WTC11 (cell line): ENCODE data around the gene PCDHB15. TPM values are rescaled to one million over a fixed set of nuclear protein-coding genes. Genes with fewer than 3 reads are reported as not detected.

Source experiments
- ATAC-seq: fragments of 200-7000 bp; cut with Tn5 transposase; 2 replicates; pipeline ENCODE4 v1.10.0; 2021; ENCODE audit warnings: mild to moderate bottlenecking, moderate library complexity
- CTCF ChIA-PET: fragments of 300-600 bp; sonication (Branson Sonifier 250); formaldehyde crosslinking; loops from one replicate; lab custom pipeline; 2021; ENCODE audit warnings: antibody characterized with exemption; lab: Charles Lee
- POLR2A ChIA-PET: fragments of 350-600 bp; sonication (Branson Sonifier 250); formaldehyde crosslinking; loops from one replicate; lab custom pipeline; 2021; ENCODE audit warnings: antibody characterized with exemption; lab: Charles Lee
- DNase-seq: peaks from one replicate; pipeline ENCODE4 v3.0.0; 2021; ENCODE audit warnings: low spot score
- H3K27ac Mint-ChIP-seq: 2 replicates; pipeline ENCODE4 v1.8.0; 2021; ENCODE audit warnings: mixed read lengths
- H3K27me3 Mint-ChIP-seq: 2 replicates; pipeline ENCODE4 v1.8.0; 2021; ENCODE audit warnings: low read depth, mild to moderate bottlenecking, moderate library complexity, mixed read lengths
- H3K36me3 Mint-ChIP-seq: 2 replicates; pipeline ENCODE4 v1.8.0; 2021; ENCODE audit warnings: mixed read lengths
- H3K4me1 Mint-ChIP-seq: 2 replicates; pipeline ENCODE4 v1.8.0; 2022; ENCODE audit warnings: mixed read lengths
- H3K4me3 Mint-ChIP-seq: 2 replicates; pipeline ENCODE4 v1.8.0; 2021; ENCODE audit warnings: mild to moderate bottlenecking, moderate library complexity, mixed read lengths
- H3K9me3 Mint-ChIP-seq: 2 replicates; pipeline ENCODE4 v1.8.0; 2021; ENCODE audit warnings: mixed read lengths
- ATF1 ChIP-seq: sonication (generic); formaldehyde crosslinking; IDR thresholded peaks from 2 replicates; pipeline ENCODE4 v1.8.1; 2023; ENCODE audit warnings: mild to moderate bottlenecking, moderate library complexity, missing genetic modification reagents
- E2F4 ChIP-seq: sonication (generic); formaldehyde crosslinking; IDR thresholded peaks from 2 replicates; pipeline ENCODE4 v1.8.1; 2022; ENCODE audit warnings: low read depth, mild to moderate bottlenecking, moderate library complexity, missing genetic modification reagents, borderline replicate concordance
- E2F5 ChIP-seq: sonication (generic); formaldehyde crosslinking; IDR thresholded peaks from 2 replicates; pipeline ENCODE4 v1.8.1; 2022; ENCODE audit warnings: mild to moderate bottlenecking, moderate library complexity, missing genetic modification reagents
- EMX1 ChIP-seq: fragments of 250-450 bp; sonication (Bioruptor Pico); IDR thresholded peaks from 2 replicates; pipeline ENCODE4 v1.8.0; 2021; ENCODE audit warnings: mild to moderate bottlenecking
- GRHL2 ChIP-seq: fragments of 250-450 bp; sonication (Bioruptor Pico); IDR thresholded peaks from 2 replicates; pipeline ENCODE4 v1.8.0; 2022; ENCODE audit warnings: mild to moderate bottlenecking, moderate library complexity; ENCODE audit not compliant: insufficient replicate concordance, severe bottlenecking
- IRF2 ChIP-seq: sonication (generic); formaldehyde crosslinking; IDR thresholded peaks from 2 replicates; pipeline ENCODE4 v1.8.0; 2022; ENCODE audit warnings: low read depth, missing genetic modification reagents, borderline replicate concordance
- SMAD4 ChIP-seq: sonication (generic); formaldehyde crosslinking; IDR thresholded peaks from 2 replicates; pipeline ENCODE4 v1.8.0; 2022; ENCODE audit warnings: mild to moderate bottlenecking, missing genetic modification reagents
- TEAD1 ChIP-seq: sonication (generic); formaldehyde crosslinking; IDR thresholded peaks from 2 replicates; pipeline ENCODE4 v1.8.0; 2022; ENCODE audit warnings: mild to moderate bottlenecking, missing genetic modification reagents
- TP53 ChIP-seq: sonication (generic); formaldehyde crosslinking; IDR thresholded peaks from 2 replicates; pipeline ENCODE4 v1.8.1; 2023; ENCODE audit warnings: mild to moderate bottlenecking, missing genetic modification reagents
- ZNF138 ChIP-seq: sonication (generic); formaldehyde crosslinking; conservative IDR thresholded peaks from 2 replicates; pipeline ENCODE4 v1.8.1; 2022; ENCODE audit warnings: mild to moderate bottlenecking, moderate library complexity, missing genetic modification reagents
- total RNA-seq: library from RNA; stranded (reverse); gene quantifications from 3 replicates; pipeline ENCODE4 v1.2.3, GENCODE V29; 2021
- TF ChIP-seq, protein P1 (sequence below): sonication (generic); formaldehyde crosslinking; IDR thresholded peaks from 2 replicates; pipeline ENCODE4 v1.8.0; 2022; ENCODE audit warnings: mild to moderate bottlenecking, missing genetic modification reagents
- TF ChIP-seq, protein P2 (sequence below): sonication (generic); formaldehyde crosslinking; IDR thresholded peaks from 2 replicates; pipeline ENCODE4 v1.8.0; 2023; ENCODE audit warnings: missing genetic modification reagents
- TF ChIP-seq, protein P3 (sequence below): fragments of 250-450 bp; sonication (Bioruptor Pico); IDR thresholded peaks from 2 replicates; pipeline ENCODE4 v1.9.0; 2021; ENCODE audit warnings: mild to moderate bottlenecking, borderline replicate concordance

Gene PCDHB15
- total RNA-seq, 1 experiment from 2014 or later: 8.4 TPM

DNA sequence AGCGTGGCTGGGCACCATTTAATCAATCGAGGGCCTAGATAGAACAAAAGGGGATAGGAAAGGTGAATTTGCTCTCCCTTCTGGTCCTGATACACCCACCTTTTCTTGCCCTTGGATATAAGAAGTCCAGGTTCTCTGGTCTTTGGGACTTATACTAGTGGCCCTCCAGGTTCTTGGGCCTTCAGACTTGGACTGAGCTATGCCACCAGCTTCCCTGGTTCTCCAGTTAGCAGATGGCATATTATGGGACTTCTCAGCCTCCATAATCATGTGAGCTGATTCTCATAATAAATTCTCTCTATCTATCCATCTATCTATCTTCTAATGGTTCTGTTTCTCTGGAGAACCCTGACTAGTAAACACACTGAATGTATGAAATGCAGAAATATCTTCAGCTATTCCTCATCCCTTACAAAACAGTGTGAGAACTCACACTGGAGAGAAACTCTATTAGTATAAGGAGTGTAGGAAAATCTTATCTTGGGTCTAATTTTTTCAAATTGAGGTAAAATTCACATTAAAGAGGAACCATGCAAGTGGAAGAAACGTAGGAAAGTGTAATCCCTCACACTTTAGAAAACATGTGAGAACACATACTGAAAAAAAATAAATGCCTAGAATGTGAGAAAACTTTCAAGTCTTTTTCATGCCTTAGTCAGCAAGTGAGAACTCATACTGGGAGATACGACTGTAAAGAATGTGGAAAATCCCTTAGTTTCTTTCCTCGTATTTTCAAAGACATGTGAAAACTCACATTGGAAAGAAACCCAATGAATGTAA is 15.5 kb downstream of the PCDHB15 start:
- ChIA-PET POLR2A (no interaction called here), CTCF (no interaction called here)
- no peak overlapping the region for H3K27ac Mint-ChIP-seq
- peaks cover 11% of the 10 kb centered on the region for H3K27me3 Mint-ChIP-seq
- DNase-seq (no peak), ATAC-seq (no peak)
- peaks cover 78% of the 10 kb centered on the region for H3K36me3 Mint-ChIP-seq
- H3K4me1 Mint-ChIP-seq: no peaks in the 10 kb centered on the region
- peaks cover 89% of the 10 kb centered on the region for H3K9me3 Mint-ChIP-seq
- TF ChIP-seq, protein P1, sequence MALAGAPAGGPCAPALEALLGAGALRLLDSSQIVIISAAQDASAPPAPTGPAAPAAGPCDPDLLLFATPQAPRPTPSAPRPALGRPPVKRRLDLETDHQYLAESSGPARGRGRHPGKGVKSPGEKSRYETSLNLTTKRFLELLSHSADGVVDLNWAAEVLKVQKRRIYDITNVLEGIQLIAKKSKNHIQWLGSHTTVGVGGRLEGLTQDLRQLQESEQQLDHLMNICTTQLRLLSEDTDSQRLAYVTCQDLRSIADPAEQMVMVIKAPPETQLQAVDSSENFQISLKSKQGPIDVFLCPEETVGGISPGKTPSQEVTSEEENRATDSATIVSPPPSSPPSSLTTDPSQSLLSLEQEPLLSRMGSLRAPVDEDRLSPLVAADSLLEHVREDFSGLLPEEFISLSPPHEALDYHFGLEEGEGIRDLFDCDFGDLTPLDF (CRISPR knock-in tag): no peak
- TF ChIP-seq TEAD1 (CRISPR knock-in tag): no peak
- TF ChIP-seq GRHL2 (CRISPR knock-in tag): no peak
- TF ChIP-seq EMX1 (CRISPR knock-in tag): no peak
- TF ChIP-seq, protein P2, sequence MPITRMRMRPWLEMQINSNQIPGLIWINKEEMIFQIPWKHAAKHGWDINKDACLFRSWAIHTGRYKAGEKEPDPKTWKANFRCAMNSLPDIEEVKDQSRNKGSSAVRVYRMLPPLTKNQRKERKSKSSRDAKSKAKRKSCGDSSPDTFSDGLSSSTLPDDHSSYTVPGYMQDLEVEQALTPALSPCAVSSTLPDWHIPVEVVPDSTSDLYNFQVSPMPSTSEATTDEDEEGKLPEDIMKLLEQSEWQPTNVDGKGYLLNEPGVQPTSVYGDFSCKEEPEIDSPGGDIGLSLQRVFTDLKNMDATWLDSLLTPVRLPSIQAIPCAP (CRISPR knock-in tag): no peak
- TF ChIP-seq SMAD4: no peak
- no peak for TF ChIP-seq IRF2
- no peak for TF ChIP-seq E2F5 (CRISPR knock-in tag)
- H3K4me3 Mint-ChIP-seq: no peak overlapping the region

GRCh38 chr5:141261238-141261546 is 16.0 kb downstream of the PCDHB15 start:
- TF ChIP-seq TP53 (CRISPR knock-in tag) (no peak), E2F4 (CRISPR knock-in tag) (no peak), ATF1 (CRISPR knock-in tag) (no peak)
- TF ChIP-seq, protein P3, sequence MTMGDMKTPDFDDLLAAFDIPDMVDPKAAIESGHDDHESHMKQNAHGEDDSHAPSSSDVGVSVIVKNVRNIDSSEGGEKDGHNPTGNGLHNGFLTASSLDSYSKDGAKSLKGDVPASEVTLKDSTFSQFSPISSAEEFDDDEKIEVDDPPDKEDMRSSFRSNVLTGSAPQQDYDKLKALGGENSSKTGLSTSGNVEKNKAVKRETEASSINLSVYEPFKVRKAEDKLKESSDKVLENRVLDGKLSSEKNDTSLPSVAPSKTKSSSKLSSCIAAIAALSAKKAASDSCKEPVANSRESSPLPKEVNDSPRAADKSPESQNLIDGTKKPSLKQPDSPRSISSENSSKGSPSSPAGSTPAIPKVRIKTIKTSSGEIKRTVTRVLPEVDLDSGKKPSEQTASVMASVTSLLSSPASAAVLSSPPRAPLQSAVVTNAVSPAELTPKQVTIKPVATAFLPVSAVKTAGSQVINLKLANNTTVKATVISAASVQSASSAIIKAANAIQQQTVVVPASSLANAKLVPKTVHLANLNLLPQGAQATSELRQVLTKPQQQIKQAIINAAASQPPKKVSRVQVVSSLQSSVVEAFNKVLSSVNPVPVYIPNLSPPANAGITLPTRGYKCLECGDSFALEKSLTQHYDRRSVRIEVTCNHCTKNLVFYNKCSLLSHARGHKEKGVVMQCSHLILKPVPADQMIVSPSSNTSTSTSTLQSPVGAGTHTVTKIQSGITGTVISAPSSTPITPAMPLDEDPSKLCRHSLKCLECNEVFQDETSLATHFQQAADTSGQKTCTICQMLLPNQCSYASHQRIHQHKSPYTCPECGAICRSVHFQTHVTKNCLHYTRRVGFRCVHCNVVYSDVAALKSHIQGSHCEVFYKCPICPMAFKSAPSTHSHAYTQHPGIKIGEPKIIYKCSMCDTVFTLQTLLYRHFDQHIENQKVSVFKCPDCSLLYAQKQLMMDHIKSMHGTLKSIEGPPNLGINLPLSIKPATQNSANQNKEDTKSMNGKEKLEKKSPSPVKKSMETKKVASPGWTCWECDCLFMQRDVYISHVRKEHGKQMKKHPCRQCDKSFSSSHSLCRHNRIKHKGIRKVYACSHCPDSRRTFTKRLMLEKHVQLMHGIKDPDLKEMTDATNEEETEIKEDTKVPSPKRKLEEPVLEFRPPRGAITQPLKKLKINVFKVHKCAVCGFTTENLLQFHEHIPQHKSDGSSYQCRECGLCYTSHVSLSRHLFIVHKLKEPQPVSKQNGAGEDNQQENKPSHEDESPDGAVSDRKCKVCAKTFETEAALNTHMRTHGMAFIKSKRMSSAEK (CRISPR knock-in tag): no peak
- ChIA-PET CTCF (no interaction called here), POLR2A (no interaction called here)
- no peak overlapping the region for H3K4me3 Mint-ChIP-seq
- H3K27ac Mint-ChIP-seq: no peak overlapping the region
- H3K27me3 Mint-ChIP-seq: peaks cover 11% of the 10 kb centered on the region
- ATAC-seq (no peak), DNase-seq (no peak)
- H3K36me3 Mint-ChIP-seq: peaks cover 78% of the 10 kb centered on the region
- H3K4me1 Mint-ChIP-seq: no peaks in the 10 kb centered on the region
- H3K9me3 Mint-ChIP-seq: peaks cover 89% of the 10 kb centered on the region

DNA sequence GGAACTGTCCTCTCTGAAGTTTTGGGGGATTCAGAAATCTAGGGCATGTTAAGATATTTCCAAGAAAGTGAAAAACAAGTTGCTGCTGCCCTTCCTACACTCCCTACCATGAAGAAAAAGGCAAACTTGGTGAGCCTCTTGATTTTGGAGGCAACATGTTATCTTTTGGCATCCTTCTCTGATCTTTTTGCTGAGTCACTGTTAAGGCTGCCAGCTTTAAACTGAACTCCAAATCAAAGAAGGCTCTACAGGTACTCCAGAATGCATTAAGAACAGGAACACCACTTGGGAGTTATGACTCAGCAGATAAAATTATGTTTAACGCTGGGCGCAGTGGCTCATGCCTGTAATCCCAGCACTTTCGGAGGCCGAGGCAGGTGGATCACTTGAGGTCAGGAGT is 24.0 kb downstream of the PCDHB15 start:
- Mint-ChIP-seq H3K36me3 (peaks cover 43% of the 10 kb centered on the region), H3K4me1 (no peaks in the 10 kb centered on the region), H3K9me3 (peaks cover 66% of the 10 kb centered on the region), H3K4me3 (no peak overlapping the region), H3K27me3 (no peaks in the 10 kb centered on the region), H3K27ac (no peak overlapping the region)
- POLR2A ChIA-PET: no interaction called here
- no peak for DNase-seq
- CTCF ChIA-PET: interaction anchor here (1.1 kb wide), 1 partner anchor 87 kb away, joined by 3 read pairs; the partner anchor contains the start of gene PCDHB16
- TF ChIP-seq GRHL2 (CRISPR knock-in tag) (no peak), ZNF138 (CRISPR knock-in tag) (no peak)
- no peak for ATAC-seq
